Measurements from ENCODE around the gene TIMM9.

- TF ChIP-seq CTCF (IDR thresholded peaks at IDR 0.05): no peak
- TF ChIP-seq POLR2AphosphoS5 (IDR thresholded peaks at IDR 0.05): no peak
- TF ChIP-seq EP300 (IDR thresholded peaks at IDR 0.05): no peak
- no peak for TF ChIP-seq POLR2A (IDR thresholded peaks at IDR 0.05)
These were observed 50.5 kb downstream of the TIMM9 start for GRCh38 chr14:58376791-58377190.
